GM12801 (cell line): ENCODE data around the gene BRSK1.

Source experiments
- CTCF ChIP-seq: IDR thresholded peaks from one replicate; pipeline ENCODE4 v1.5.1; 2011; ENCODE audit warnings: control low read depth; ENCODE audit not compliant: insufficient read length; ENCODE audit errors: extremely low read depth

The BRSK1 gene

GRCh38 chr19:55278391-55279135 is 5.2 kb upstream of the BRSK1 start:
- no peak for TF ChIP-seq CTCF

GRCh38 chr19:55279340-55279739 is 4.5 kb upstream of the BRSK1 start:
- TF ChIP-seq CTCF, result no peak

GRCh38 chr19:55279770-55280643 is 3.8 kb upstream of the BRSK1 start, which contains the start of gene HSPBP1:
Gene HSPBP1 (minus strand): TSS chr19:55280110. CDS start chr19:55279608, 502 bp downstream.
- no peak for TF ChIP-seq CTCF

- no peak for TF ChIP-seq CTCF
Measured at GRCh38 chr19:55284405-55285058, 735 bp downstream of the BRSK1 start.

GRCh38 chr19:55285229-55285890 is 1.6 kb downstream of the BRSK1 start:
- TF ChIP-seq CTCF, result no peak

- TF ChIP-seq CTCF, result no peak
Measured at GRCh38 chr19:55287361-55288079, 3.7 kb downstream of the BRSK1 start.
